Adrenal gland (tissue), 5 donors: ENCODE data around the gene NOC3L.

Experiments used
- POLR2A ChIP-seq, 2 donors: fragments of 450-650 bp; IDR thresholded peaks; one replicate each; pipeline ENCODE4 v1.6.1; 2017; ENCODE audit warnings: antibody characterized with exemption in 2 of 2, mild to moderate bottlenecking in 2 of 2, moderate library complexity in 1 of 2
- TF ChIP-seq, protein P1 (sequence below), 6 experiments: fragments of 450-650 bp in 4 of 6; fragments of 200-600 bp in 2 of 6; sonication (generic) in 1 of 6; IDR thresholded peaks; 1 replicate in 5 of 6; 2 replicates in 1 of 6; pipeline versions ENCODE4 v1.5.1 to v1.8.0; 2016 to 2021; ENCODE audit warnings: antibody characterized with exemption in 6 of 6, mild to moderate bottlenecking in 2 of 6, moderate library complexity in 1 of 6
- donor health status: DM: no; HTN: no; CAD: no.

DNA sequence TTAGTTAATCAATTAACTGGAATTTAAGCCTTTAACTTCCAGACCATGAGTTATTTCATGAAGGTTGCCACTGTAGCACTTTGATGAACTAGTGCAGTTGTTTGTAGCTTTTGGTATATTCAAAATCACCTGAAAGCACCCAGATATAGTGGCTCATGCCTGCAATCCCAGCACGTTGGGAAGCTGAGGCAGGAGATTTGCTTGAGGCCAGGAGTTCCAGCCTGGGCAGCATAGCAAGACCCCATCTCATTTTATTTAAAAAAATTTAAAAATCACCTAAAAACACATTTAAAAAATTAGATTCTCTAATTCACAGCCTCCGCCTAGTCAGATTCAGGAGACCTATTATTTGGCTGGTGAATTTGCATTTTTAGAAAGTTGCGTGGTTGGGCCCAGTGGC is 48.6 kb upstream of the NOC3L start:
- TF ChIP-seq, protein P1, sequence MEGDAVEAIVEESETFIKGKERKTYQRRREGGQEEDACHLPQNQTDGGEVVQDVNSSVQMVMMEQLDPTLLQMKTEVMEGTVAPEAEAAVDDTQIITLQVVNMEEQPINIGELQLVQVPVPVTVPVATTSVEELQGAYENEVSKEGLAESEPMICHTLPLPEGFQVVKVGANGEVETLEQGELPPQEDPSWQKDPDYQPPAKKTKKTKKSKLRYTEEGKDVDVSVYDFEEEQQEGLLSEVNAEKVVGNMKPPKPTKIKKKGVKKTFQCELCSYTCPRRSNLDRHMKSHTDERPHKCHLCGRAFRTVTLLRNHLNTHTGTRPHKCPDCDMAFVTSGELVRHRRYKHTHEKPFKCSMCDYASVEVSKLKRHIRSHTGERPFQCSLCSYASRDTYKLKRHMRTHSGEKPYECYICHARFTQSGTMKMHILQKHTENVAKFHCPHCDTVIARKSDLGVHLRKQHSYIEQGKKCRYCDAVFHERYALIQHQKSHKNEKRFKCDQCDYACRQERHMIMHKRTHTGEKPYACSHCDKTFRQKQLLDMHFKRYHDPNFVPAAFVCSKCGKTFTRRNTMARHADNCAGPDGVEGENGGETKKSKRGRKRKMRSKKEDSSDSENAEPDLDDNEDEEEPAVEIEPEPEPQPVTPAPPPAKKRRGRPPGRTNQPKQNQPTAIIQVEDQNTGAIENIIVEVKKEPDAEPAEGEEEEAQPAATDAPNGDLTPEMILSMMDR (IDR thresholded peaks at IDR 0.05) = no peak
- no peak for TF ChIP-seq POLR2A (IDR thresholded peaks at IDR 0.05)
